ENCODE results near the gene NUMA1.

DNA sequence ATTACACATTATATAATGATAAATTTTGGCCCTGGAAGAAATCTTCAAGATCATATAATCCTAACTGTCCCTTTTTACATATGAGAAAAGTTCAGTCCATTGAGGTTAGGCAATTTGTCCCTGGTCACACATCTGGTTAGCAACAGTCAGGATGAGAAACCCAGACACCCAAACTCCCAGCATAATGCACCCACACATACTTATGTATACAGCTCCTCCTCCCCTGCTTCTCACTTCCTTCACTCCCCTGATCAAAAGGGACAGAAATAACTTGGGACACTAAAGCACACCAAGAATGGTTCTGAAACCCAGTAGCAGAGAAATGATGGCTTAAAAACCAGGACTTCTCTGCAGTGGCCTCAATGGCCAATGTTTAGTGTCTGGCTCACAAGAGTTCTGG lies 11.1 kb downstream of the NUMA1 start:
- TF ChIP-seq, protein P1, sequence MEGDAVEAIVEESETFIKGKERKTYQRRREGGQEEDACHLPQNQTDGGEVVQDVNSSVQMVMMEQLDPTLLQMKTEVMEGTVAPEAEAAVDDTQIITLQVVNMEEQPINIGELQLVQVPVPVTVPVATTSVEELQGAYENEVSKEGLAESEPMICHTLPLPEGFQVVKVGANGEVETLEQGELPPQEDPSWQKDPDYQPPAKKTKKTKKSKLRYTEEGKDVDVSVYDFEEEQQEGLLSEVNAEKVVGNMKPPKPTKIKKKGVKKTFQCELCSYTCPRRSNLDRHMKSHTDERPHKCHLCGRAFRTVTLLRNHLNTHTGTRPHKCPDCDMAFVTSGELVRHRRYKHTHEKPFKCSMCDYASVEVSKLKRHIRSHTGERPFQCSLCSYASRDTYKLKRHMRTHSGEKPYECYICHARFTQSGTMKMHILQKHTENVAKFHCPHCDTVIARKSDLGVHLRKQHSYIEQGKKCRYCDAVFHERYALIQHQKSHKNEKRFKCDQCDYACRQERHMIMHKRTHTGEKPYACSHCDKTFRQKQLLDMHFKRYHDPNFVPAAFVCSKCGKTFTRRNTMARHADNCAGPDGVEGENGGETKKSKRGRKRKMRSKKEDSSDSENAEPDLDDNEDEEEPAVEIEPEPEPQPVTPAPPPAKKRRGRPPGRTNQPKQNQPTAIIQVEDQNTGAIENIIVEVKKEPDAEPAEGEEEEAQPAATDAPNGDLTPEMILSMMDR (IDR thresholded peaks at IDR 0.05 in 2 of 3, conservative IDR thresholded peaks at IDR 0.05 in 1 of 3; ENCODE audit: insufficient read depth in 2 of 3, low read depth in 1 of 3, low read length in 3 of 3): no peak
- no peak for TF ChIP-seq ZFP36 (IDR thresholded peaks at IDR 0.05; ENCODE audit: low read depth, low read length, partially characterized antibody)
- no peak for TF ChIP-seq PHF8 (IDR thresholded peaks at IDR 0.05; ENCODE audit: borderline replicate concordance, low read length)
- TF ChIP-seq NFRKB (IDR thresholded peaks at IDR 0.05; ENCODE audit: low read depth): no peak
- TF ChIP-seq, protein P2, sequence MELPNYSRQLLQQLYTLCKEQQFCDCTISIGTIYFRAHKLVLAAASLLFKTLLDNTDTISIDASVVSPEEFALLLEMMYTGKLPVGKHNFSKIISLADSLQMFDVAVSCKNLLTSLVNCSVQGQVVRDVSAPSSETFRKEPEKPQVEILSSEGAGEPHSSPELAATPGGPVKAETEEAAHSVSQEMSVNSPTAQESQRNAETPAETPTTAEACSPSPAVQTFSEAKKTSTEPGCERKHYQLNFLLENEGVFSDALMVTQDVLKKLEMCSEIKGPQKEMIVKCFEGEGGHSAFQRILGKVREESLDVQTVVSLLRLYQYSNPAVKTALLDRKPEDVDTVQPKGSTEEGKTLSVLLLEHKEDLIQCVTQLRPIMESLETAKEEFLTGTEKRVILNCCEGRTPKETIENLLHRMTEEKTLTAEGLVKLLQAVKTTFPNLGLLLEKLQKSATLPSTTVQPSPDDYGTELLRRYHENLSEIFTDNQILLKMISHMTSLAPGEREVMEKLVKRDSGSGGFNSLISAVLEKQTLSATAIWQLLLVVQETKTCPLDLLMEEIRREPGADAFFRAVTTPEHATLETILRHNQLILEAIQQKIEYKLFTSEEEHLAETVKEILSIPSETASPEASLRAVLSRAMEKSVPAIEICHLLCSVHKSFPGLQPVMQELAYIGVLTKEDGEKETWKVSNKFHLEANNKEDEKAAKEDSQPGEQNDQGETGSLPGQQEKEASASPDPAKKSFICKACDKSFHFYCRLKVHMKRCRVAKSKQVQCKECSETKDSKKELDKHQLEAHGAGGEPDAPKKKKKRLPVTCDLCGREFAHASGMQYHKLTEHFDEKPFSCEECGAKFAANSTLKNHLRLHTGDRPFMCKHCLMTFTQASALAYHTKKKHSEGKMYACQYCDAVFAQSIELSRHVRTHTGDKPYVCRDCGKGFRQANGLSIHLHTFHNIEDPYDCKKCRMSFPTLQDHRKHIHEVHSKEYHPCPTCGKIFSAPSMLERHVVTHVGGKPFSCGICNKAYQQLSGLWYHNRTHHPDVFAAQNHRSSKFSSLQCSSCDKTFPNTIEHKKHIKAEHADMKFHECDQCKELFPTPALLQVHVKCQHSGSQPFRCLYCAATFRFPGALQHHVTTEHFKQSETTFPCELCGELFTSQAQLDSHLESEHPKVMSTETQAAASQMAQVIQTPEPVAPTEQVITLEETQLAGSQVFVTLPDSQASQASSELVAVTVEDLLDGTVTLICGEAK (IDR thresholded peaks at IDR 0.05): no peak
- TF ChIP-seq, protein P2 (CRISPR knock-in tag; IDR thresholded peaks at IDR 0.05): no peak
- TF ChIP-seq, protein P3, sequence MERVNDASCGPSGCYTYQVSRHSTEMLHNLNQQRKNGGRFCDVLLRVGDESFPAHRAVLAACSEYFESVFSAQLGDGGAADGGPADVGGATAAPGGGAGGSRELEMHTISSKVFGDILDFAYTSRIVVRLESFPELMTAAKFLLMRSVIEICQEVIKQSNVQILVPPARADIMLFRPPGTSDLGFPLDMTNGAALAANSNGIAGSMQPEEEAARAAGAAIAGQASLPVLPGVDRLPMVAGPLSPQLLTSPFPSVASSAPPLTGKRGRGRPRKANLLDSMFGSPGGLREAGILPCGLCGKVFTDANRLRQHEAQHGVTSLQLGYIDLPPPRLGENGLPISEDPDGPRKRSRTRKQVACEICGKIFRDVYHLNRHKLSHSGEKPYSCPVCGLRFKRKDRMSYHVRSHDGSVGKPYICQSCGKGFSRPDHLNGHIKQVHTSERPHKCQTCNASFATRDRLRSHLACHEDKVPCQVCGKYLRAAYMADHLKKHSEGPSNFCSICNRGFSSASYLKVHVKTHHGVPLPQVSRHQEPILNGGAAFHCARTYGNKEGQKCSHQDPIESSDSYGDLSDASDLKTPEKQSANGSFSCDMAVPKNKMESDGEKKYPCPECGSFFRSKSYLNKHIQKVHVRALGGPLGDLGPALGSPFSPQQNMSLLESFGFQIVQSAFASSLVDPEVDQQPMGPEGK (CRISPR knock-in tag; IDR thresholded peaks at IDR 0.05; ENCODE audit: borderline replicate concordance): no peak
- no peak for TF ChIP-seq POLR2A (conservative IDR thresholded peaks at IDR 0.05)
- TF ChIP-seq EZH2 (IDR thresholded peaks at IDR 0.05; ENCODE audit: borderline replicate concordance, low read depth, low read length): no peak
- no peak for TF ChIP-seq ILK (tag; IDR thresholded peaks at IDR 0.05; ENCODE audit: borderline replicate concordance, low read depth)
- no peak for TF ChIP-seq SAP30 (IDR thresholded peaks at IDR 0.05; ENCODE audit: borderline replicate concordance, insufficient read depth, low read depth, low read length, poor library complexity, severe bottlenecking)

Measured in K562 (cell line).